Activated T-cell treated with anti-CD3 and anti-CD28 coated beads, Interleukin-2, amount 50 U/mL, for 1 hour (primary cell): ENCODE results near the gene YARS1.

ENCODE experiments used
- DNase-seq: peaks from one replicate; pipeline ENCODE4 v3.0.0-alpha.2; 2020

YARS1 gene

GRCh38 chr1:32741413-32742198 is 75.6 kb downstream of the YARS1 start:
- DNase-seq = no peak

- DNase-seq = no peak
These were observed 76.1 kb downstream of the YARS1 start for GRCh38 chr1:32741059-32741412.

- no peak for DNase-seq
These were observed 80.1 kb downstream of the YARS1 start for GRCh38 chr1:32736812-32737791.

- DNase-seq = no peak
These were observed 83.4 kb downstream of the YARS1 start for GRCh38 chr1:32733582-32734321.

- DNase-seq = no peak
These were observed 87.7 kb downstream of the YARS1 start for GRCh38 chr1:32729254-32730046.

- DNase-seq = no peak
These were observed 88.6 kb downstream of the YARS1 start for GRCh38 chr1:32728413-32729077.

- no peak for DNase-seq
These were observed 89.3 kb downstream of the YARS1 start for GRCh38 chr1:32727876-32728275.

- DNase-seq = no peak
These were observed 91.6 kb downstream of the YARS1 start for GRCh38 chr1:32725615-32725982.
